HL-60 (cell line): ENCODE measurements around the gene PARD3.

Experiments used
- DNase-seq, 2 experiments: peaks; one replicate each; pipeline ENCODE4 v3.0.0-alpha.2; 2010 to 2020; ENCODE audit warnings: low read depth in 1 of 2, low spot score in 1 of 2
- H3K27ac ChIP-seq: fragments of 250-450 bp; sonication (Bioruptor Pico); replicated peaks from 2 replicates; pipeline ENCODE4 v1.5.1; 2020; ENCODE audit warnings: mild to moderate bottlenecking, moderate library complexity
- H3K27me3 ChIP-seq: fragments of 250-450 bp; sonication (Bioruptor Pico); 2 replicates; pipeline ENCODE4 v1.5.1; 2021; ENCODE audit warnings: mild to moderate bottlenecking, moderate library complexity; ENCODE audit not compliant: insufficient read depth, poor library complexity, severe bottlenecking
- H3K4me3 ChIP-seq: replicated peaks from 2 replicates; pipeline ENCODE4 v1.5.1; 2011; ENCODE audit warnings: mild to moderate bottlenecking, control low read depth, low read length; ENCODE audit not compliant: insufficient read depth
- CTCF ChIP-seq: IDR thresholded peaks from one replicate; pipeline ENCODE4 v1.5.1; 2011; ENCODE audit warnings: low read length, control low read depth, inconsistent platforms; ENCODE audit not compliant: insufficient read depth
- GABPA ChIP-seq: IDR thresholded peaks from 2 replicates; pipeline ENCODE4 v1.6.1; 2012; ENCODE audit warnings: low read depth
- POLR2AphosphoS5 ChIP-seq: IDR thresholded peaks from 2 replicates; pipeline ENCODE4 v1.6.1; 2012; ENCODE audit warnings: low read depth
- REST ChIP-seq: IDR thresholded peaks from 2 replicates; pipeline ENCODE4 v1.6.1; 2012; ENCODE audit warnings: low read depth; ENCODE audit not compliant: insufficient replicate concordance
- SPI1 ChIP-seq: IDR thresholded peaks from 2 replicates; pipeline ENCODE4 v1.6.1; 2012; ENCODE audit warnings: low read depth, mild to moderate bottlenecking, borderline replicate concordance

PARD3 gene

GRCh38 chr10:34679177-34679576 is 135.9 kb downstream of the PARD3 start:
- H3K27me3 ChIP-seq: no peaks in the 10 kb centered on the region
- no peak overlapping the region for H3K4me3 ChIP-seq
- no peak for TF ChIP-seq GABPA
- no peak for TF ChIP-seq REST
- TF ChIP-seq CTCF: no peak
- TF ChIP-seq SPI1: no peak
- TF ChIP-seq POLR2AphosphoS5: no peak
- DNase-seq: no peak
- no peak overlapping the region for H3K27ac ChIP-seq

GRCh38 chr10:34677591-34677990 is 137.5 kb downstream of the PARD3 start:
- no peak overlapping the region for H3K27ac ChIP-seq
- TF ChIP-seq GABPA: no peak
- no peak for TF ChIP-seq POLR2AphosphoS5
- no peak for TF ChIP-seq SPI1
- no peak for TF ChIP-seq REST
- no peak for TF ChIP-seq CTCF
- H3K27me3 ChIP-seq: no peaks in the 10 kb centered on the region
- no peak overlapping the region for H3K4me3 ChIP-seq
- no peak for DNase-seq

GRCh38 chr10:34677132-34677531 is 138.0 kb downstream of the PARD3 start:
- no peak overlapping the region for H3K27ac ChIP-seq
- no peak overlapping the region for H3K4me3 ChIP-seq
- no peak for TF ChIP-seq SPI1
- TF ChIP-seq REST: no peak
- TF ChIP-seq POLR2AphosphoS5: no peak
- DNase-seq: no peak
- no peaks in the 10 kb centered on the region for H3K27me3 ChIP-seq

- TF ChIP-seq POLR2AphosphoS5: no peak
- no peak for TF ChIP-seq CTCF
- TF ChIP-seq SPI1: no peak
- no peak for TF ChIP-seq REST
- no peak for TF ChIP-seq GABPA
Measured at GRCh38 chr10:34674176-34674575, 140.9 kb downstream of the PARD3 start.

More at GRCh38 chr10:34674176-34674575, 140.9 kb downstream of the PARD3 start:
- Histone ChIP-seq H3K27ac (no peak overlapping the region), H3K27me3 (no peaks in the 10 kb centered on the region), H3K4me3 (no peak overlapping the region)
- DNase-seq: no peak
